Hematopoietic multipotent progenitor cell treated with erythropoietin and hydrocortisone succinate and interleukin-3 and kit ligand, for 4 days (in vitro differentiated cells): ENCODE measurements around the gene VPS26B.
"Not testable (repeated sequence)": the region's sequence is repeated elsewhere in the genome, so short reads cannot be mapped to it uniquely, and the experiment has no call there.

ENCODE experiments used
- DNase-seq: peaks from one replicate; pipeline ENCODE4 v3.0.0-alpha.2; 2015

The VPS26B gene

GRCh38 chr11:134260983-134261382 lies 36.5 kb downstream of the VPS26B start:
- DNase-seq, result no peak

DNA sequence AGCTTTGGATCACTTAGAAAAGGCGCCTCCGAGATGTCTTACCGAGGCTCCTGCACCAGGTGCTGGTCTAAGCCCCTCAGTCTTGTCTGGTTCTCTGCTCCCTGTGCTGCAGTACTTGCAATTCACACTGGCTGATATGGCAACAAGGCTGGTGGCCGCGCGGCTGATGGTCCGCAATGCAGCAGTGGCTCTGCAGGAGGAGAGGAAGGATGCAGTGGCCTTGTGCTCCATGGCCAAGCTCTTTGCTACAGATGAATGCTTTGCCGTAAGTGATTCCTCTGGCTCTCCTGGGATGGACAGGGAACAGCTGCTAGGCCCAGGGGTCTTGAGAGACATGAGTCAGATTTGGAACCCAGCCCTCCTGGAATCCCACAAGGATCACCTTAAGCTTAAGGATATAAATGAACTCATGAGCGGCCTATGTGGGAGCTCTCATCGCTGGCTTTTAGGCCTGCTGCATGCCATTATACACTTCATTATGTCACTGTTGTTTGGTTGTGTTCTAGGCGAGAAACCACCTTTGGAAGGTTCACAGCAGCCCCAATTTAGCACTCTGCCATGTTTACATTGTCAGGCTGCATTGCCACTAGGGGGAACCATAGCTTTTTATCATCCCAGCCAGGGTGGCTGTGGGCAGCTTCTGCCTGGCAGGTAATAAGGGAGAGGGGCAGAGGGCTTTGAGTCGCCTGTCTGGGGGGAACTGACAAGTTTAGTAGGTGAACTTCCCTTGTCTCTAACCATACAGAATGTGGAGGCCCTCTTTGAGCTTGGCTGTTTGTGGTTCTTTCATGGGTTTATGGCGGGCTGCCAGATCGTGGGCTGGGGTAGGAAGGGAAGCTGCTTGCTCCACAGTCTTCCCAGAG lies 37.4 kb downstream of the VPS26B start:
- DNase-seq, result peak; percentile 67

- DNase-seq, result no peak
Observed at GRCh38 chr11:134264966-134265764, 40.7 kb downstream of the VPS26B start.

- no peak for DNase-seq
Observed at GRCh38 chr11:134266440-134266839, 42.0 kb downstream of the VPS26B start.

DNA sequence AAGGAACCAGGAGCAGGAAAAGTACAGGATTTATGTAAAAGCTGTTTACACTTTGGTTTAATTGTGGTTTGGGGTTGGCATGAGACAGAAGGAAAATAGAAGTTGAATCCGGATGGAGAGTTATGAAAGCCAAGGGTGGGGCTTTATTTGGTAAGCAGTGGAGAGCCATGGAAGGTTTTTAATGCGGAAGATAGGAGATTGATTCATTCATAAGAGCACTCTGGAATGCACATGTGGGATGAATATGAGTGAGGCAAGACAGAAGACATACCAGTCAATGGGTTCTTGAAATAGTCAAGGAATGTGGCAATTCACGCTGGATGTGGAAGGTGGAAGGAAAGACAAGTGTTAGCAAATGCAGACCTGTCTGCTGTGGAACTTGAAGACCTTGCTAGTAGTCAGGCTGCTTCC lies 42.4 kb downstream of the VPS26B start:
- DNase-seq, result no peak

DNA sequence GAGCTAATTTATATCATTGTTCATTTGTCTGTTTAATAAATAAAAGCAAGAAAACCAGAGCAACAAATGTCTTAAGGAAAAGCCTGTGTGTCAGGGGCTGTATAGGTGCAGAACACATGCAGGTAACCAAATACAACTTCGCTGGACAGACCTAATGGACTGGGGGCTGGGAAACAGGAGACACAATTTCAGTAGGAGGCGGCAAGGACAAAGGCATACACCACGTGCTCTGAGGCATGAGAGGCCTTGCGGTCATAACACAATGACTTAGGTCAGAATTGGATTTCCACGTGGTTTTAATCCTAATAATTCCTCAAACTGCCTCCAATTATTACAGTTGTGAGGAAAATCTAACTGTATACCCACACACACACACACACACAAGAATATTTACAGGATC lies 43.0 kb downstream of the VPS26B start:
- no peak for DNase-seq

DNA sequence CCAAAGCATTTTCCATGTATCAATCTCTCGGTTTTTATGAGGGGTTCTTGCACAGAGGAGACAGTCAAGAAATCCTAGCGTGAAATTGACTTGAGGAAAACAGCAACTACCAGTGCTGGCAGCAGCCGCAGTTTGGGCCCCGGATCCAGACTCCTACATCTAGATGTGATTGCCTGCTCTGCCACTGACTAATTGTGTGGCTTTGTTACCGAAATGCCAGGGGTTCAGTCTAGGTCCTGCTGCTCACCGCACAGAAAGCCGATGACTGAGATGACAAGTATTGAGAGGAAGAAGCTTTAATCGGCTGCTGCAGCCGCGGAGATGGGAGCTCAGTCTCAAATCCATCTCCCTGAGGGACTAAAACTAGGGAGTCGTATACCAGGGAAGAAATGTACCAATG lies 43.5 kb downstream of the VPS26B start:
- no peak for DNase-seq

DNA sequence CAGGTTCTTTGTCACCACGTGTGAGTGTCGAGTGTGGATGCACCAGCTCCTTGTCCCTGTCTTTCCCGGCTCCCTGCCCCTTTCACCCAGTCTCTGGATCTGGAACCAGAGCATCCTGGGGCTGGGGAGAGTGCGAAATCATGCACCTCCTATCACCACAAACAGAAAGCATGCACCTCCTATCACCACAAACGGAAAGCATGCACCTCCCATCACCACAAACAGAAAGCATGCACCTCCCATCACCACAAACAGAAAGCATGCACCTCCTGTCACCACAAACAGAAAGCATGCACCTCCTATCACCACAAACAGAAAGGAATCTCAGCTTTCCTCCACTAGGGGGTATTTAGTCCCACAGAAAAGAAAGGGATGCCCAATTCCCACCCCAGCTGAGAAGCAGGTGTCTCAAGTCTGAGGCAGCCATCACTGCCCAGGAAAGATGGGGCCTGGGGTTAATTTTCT lies 45.8 kb downstream of the VPS26B start:
- peak; percentile 36 for DNase-seq

- DNase-seq, result no peak
Observed at GRCh38 chr11:134271978-134272377, 47.5 kb downstream of the VPS26B start.

DNA sequence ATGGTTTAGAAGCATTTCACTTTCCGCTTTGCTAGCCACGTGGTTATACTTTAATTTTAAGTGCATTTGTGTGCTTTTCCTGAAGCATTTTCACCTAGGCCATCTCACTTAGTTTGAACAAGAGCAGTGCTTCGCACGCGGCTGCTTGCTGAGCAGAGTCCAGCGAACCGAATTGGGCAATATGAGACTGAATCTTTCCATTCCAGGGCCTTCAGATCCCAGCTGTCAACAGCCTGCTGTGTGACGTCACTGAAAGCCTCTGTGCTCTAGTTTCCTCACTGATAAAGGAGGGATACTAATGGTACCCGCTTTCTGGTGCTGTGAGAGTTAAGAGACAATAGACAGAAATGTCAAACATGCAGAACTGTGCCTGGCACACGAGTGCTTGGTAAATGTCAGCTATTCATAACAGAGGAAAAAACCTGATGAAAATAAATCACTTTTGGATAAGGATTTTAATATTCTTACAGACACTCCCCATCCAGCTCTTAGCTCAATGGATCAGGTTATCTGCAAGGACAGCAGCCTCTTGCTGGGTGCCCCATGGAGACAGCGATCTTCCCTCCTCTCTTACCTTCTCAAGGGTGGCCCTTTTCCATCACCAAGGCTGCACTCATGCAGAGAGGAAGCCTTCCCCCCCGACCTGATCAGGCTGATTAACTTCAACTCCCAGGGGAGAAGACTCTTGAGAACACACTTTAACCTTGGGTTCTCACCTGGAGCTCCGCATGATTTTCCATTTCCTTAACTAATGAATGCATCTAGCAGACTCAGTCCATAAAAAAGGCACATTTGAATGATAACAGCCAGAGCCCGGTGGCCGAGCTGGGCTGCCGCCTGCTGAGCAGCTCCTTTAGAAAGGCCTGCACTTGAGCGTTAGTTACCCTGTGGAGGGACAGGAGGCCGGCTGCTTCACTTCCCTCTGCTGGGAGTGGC lies 48.2 kb downstream of the VPS26B start:
- DNase-seq, result no peak

- no peak for DNase-seq
Observed at GRCh38 chr11:134273317-134273712, 48.8 kb downstream of the VPS26B start.

DNA sequence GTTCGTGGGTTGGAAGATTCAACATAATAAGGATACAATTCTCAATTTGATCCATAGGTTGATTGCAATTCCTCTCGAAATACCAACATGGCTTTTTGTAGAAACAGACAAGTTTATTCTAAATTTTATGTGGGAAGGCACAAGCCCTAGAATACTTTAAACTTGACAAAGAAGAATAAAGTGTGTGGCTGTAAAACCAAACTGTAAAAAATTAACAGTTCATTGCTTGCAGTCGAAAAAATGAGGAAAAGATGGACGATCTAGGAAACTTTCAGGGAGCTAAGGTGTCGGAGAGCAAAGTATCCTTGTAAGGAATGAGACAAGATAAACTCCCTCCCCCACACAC lies 50.7 kb downstream of the VPS26B start:
- no peak for DNase-seq

DNA sequence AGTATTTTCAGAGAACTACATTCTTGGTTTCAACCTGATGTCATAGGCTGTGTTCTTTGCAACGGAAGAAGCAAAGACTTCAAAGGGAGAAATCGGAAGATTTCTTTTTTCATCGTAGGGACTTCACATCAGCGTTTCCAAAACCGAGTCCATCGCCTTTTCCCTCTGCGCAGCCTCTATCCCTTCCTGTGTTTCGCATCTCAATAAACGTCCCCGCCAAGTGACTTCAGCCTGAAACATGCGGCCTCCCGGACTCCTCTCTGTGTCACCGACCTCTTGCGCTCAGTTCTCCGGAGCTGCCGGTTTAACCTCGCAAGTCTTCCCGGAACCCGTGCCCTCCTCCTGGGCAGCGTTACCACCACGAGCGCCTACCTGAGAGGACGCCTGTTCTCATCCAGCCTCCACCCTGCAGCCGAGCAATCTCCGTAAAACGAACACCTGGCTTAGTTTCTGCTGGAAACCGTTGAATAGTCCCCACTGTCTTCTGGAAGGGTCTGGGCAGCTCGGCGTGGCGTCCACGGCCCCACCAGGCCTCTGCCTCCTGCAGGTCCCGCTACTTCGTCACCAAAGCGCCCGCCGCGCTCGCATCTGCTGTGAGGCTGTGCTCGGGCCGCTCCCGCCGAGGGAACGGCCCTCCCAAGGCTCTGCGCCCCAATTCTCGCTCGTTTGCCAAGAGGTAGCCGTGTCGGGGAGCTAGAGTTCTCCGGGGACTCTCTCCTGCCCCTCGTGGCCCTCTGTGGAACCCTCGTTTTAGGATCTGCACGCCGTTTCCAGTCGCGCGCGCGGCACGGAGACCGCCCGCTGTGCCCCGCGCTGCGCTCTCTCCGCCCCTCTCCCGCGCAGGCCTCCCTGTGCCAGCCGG lies 51.3 kb downstream of the VPS26B start, which contains the start of gene GLB1L3:
Gene GLB1L3 (plus strand): TSS at position 846 of the 862 bp plus-strand sequence. CDS start 362 bp downstream, outside the sequence.
- DNase-seq, result peak; percentile 78

GRCh38 chr11:134276396-134277182 lies 52.1 kb downstream of the VPS26B start:
- no peak for DNase-seq

- no peak for DNase-seq
Observed at GRCh38 chr11:134277183-134278001, 52.9 kb downstream of the VPS26B start.

DNA sequence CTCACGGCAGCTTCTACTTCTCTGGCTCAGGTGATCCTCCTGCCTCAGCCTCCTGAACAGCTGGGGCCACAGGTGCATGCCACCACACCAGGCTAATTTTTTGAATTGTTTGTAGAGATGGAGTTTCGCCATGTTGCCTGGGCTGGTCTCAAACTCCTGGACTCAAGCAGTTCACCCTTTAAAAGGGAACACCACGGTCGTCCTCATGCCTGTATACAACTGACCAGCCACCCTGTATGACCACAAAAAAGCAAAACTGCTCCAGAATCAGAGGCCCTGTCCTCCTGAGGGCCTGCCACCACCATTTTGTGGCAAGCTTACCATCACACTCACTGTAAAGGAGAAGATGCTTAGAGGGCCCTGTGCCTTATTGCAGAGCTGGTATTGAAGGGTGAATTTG lies 53.9 kb downstream of the VPS26B start:
- no peak for DNase-seq

- DNase-seq, result not testable (repeated sequence)
Observed at GRCh38 chr11:134281635-134282034, 57.2 kb downstream of the VPS26B start.

DNA sequence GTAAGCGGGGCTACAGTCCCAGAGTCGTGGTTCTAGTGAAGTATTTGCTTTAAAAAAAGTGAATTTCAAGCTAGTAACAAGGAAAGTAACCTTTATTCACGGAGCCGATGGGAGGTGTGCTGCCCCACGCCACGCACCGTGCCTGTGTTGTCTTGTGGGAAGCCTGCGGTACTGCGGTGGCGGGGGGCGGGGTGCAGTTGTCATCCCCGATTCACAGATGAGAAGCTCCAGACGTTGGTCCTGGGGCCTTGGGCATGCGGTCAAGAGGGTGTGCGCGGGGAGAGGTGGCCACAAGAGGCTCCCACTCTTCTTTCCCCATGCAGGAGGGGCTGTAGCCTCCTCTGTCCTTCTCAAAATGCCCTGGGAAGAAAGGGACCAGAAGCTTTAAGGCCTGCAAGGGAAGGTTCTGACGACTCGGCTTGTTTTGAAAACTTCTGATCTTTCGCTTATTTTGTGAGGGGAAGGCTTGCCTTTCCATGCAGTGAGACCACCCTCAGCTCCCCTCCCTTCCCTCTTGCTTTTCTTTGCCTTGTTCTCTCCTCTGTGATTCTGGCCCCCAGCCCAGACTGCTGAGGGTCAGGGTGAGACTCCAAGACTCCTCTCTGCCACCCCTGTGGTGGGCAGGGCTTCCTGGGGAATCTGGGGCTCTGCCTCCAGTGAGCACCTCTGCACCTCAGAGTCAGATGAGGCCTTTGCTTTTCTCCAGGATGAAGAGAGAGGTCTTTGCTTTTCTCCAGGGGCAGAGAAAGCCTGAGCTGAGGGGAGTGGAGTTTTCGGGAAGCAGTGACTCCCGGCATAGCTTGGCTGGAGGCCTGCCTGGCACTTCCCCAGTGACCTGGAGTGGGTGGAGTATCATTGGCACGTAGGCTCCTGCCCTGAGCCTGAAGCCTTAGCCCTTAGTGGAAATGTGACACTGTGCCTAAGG lies 57.9 kb downstream of the VPS26B start:
- DNase-seq, result no peak
